Measurements from ENCODE around the gene DPM2. TPM values are rescaled to one million over a fixed set of nuclear protein-coding genes. Genes with fewer than 3 reads are reported as not detected.

Gene DPM2
- total and polyA plus RNA-seq, 2 of the 4 experiments (the other 2 are of a cell fraction) = 10.8 to 60.6 TPM

DNA sequence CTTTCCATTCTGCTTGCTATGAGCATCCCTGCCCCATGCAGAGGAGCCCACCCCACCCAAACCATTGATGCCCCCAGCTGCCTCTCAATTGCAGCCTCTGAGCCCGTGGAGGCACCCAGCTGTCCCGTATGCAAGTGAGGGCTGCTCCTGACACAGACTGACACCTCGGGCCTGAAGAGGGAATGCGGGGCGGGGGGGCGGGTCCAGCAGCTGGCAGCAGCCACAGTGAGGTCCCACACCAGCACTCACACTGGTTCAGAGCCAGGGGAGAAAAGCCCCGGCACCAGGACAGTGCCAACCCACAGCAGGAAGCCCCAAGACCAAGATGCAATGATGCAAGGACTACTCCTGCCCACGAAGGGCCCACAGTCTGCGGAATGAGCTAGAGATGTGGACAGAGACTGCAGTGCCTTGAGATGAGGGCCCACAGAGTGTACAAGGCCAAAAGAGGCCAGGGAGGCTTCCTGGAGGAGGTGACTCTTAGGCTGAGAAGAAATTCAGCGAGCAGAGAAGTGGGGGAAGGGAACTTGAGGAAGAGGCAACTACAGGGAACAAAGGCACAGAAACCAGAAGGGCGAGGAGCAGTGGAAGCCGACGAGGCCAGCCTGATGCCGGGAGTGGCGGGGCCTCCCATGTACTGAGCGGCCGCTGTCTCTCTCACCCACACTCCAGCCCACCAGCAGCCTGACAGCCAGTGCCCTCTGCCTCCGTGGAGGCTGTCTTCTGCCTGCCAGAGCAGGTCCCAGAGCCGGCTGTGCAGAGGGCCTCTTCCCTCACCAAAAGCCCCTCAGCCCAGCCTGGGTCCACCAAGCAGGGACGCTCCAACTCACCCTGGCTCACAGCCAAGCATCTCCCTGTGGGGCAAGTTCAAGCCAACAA, 33.9 kb upstream of the DPM2 start:
- Histone ChIP-seq H3K9me3 (ENCODE audit: control insufficient read depth, insufficient read depth, low read length) (no peaks in the 10 kb centered on the region), H3K4me2 (ENCODE audit: low read depth, low read length) (no peak overlapping the region; the same call in 1 of the 2 replicates), H3K36me3 (ENCODE audit: control insufficient read depth, insufficient read depth, low read length) (no peaks in the 10 kb centered on the region), H2BK5ac (ENCODE audit: low read depth, low read length, poor library complexity, severe bottlenecking) (no peak overlapping the region), H3K9me1 (ENCODE audit: insufficient read depth, low read length) (peaks cover 33% of the 10 kb centered on the region), H4K5ac (ENCODE audit: low read depth, low read length) (no peak overlapping the region; the same call in 1 of the 2 replicates), H2BK15ac (ENCODE audit: low read depth, low read length) (no peak overlapping the region), H3K27me3 (ENCODE audit: control insufficient read depth, insufficient read depth, low read length) (no peaks in the 10 kb centered on the region), H3K18ac (ENCODE audit: low read depth, low read length) (no peak overlapping the region), H4K8ac (ENCODE audit: low read depth in 2 of 2, low read length in 2 of 2) (peak overlapping the region in 1 of 2 experiments; percentile 5; a peak in 1 of 4 replicates), H3K56ac (ENCODE audit: extremely low read depth, insufficient read depth, low read length) (no peak overlapping the region), H2BK120ac (ENCODE audit: low read depth, low read length) (no peak overlapping the region), H3K4me1 (ENCODE audit: control insufficient read depth, insufficient read depth, low read length) (peaks cover 54% of the 10 kb centered on the region), H3K4me3 (ENCODE audit: insufficient read depth, low read depth, low read length) (no peak overlapping the region), H3K79me1 (ENCODE audit: low read depth in 1 of 2, low read length in 2 of 2) (peaks cover 37 to 91% of the 10 kb centered on the region in 2 experiments), H3K27ac (ENCODE audit: insufficient read depth, low read length) (no peak overlapping the region), H2BK20ac (ENCODE audit: low read depth, low read length) (no peak overlapping the region), H3K23ac (ENCODE audit: low read depth, low read length) (peak overlapping the region; percentile 37; the same call in 1 of the 2 replicates), H2AFZ (replicated peaks; ENCODE audit: low read length, poor library complexity) (no peak overlapping the region), H4K91ac (ENCODE audit: insufficient read depth, low read depth, low read length) (peak overlapping the region; percentile 17), H3K14ac (replicated peaks; ENCODE audit: low read depth, low read length) (peak overlapping the region; percentile 17), H2AK5ac (ENCODE audit: low read depth, low read length) (peak overlapping the region; percentile 30; the same call in 1 of the 2 replicates), H3K4ac (ENCODE audit: low read depth, low read length) (0 out of 2 replicates have a peak overlapping the region, but pooled peaks have one; percentile 15), H4K20me1 (ENCODE audit: insufficient read depth, low read length) (peaks cover 60% of the 10 kb centered on the region), H2AK9ac (replicated peaks; ENCODE audit: low read depth, low read length, poor library complexity) (no peak overlapping the region), H3K9ac (ENCODE audit: low read depth, low read length) (no peak overlapping the region)
- in situ Hi-C loops (cut with MboI; ENCODE audit: low sequenced_read_pairs) (no loop called here), intact Hi-C loops (cut with micrococcal nuclease) (no loop called here), dilution Hi-C loops (cut with HindIII; ENCODE audit: low sequenced_read_pairs, unreplicated experiment) (no loop called here)
- POLR2A ChIA-PET (ENCODE audit: unreplicated experiment) = no interaction called here
- DNase-seq (no peak), ATAC-seq (ENCODE audit: low read depth) (no peak)
- WGBS, 2 experiments (ENCODE audit: extremely low coverage in 2 of 2, insufficient read length in 1 of 2) = 50% methylated on average over 3 of the region's 20 CpGs; no CpG with 5 or more reads in 1 of the 2 experiments
- CTCF ChIA-PET = interaction anchor here (0.9 kb wide), 1 partner anchor 27 kb away, joined by 4 read pairs; no protein-coding TSS in a partner anchor
- BruUV-seq (replicated peaks) = no TSS peak
- TF ChIP-seq RCOR1 (IDR thresholded peaks at IDR 0.05; ENCODE audit: insufficient replicate concordance, low read length) = no peak
- no peak for TF ChIP-seq RFX5 (IDR thresholded peaks at IDR 0.05; ENCODE audit: low read depth, low read length)
- no peak for TF ChIP-seq CTCF (conservative IDR thresholded peaks at IDR 0.05; ENCODE audit: low read depth, low read length)
- TF ChIP-seq MXI1 (IDR thresholded peaks at IDR 0.05; ENCODE audit: borderline replicate concordance, low read depth, low read length) = no peak
- no peak for TF ChIP-seq MAZ (IDR thresholded peaks at IDR 0.05; ENCODE audit: borderline replicate concordance, low read depth, low read length)
- no peak for TF ChIP-seq CHD1 (IDR thresholded peaks at IDR 0.05; ENCODE audit: low read depth, low read length)
- no peak for TF ChIP-seq CEBPB (IDR thresholded peaks at IDR 0.05; ENCODE audit: low read depth, low read length)
- TF ChIP-seq USF2 (IDR thresholded peaks at IDR 0.05; ENCODE audit: low read depth, low read length) = no peak
- TF ChIP-seq SMC3 (IDR thresholded peaks at IDR 0.05; ENCODE audit: low read depth, low read length) = no peak
- no peak for TF ChIP-seq NFE2L2 (IDR thresholded peaks at IDR 0.05; ENCODE audit: low read depth, low read length)
- no peak for TF ChIP-seq POLR2A (IDR thresholded peaks at IDR 0.05; ENCODE audit: low read depth, low read length)
- TF ChIP-seq RAD21 (IDR thresholded peaks at IDR 0.05; ENCODE audit: low read length) = no peak
- TF ChIP-seq FOS (IDR thresholded peaks at IDR 0.05; ENCODE audit: low read depth, low read length) = no peak

All from IMR-90 (cell line).